ENCODE data around the gene RALA. TPM values are rescaled to one million over a fixed set of nuclear protein-coding genes. Genes with fewer than 3 reads are reported as not detected.
A peak's percentile ranks its signal among the peaks of the same experiment; 100 is the strongest.

Gene RALA
- total RNA-seq, 4 donors from 2014 or later, result 9.2 to 11.6 (median 10.7) TPM

- in situ Hi-C loops (cut with MboI; ENCODE audit: low sequenced_read_pairs in 4 of 4), result loop anchor here in 1 of 4 donors (5.0 kb wide), 1 partner anchor 98 kb away; no protein-coding TSS in a partner anchor
- no peak overlapping the region for H3K27ac ChIP-seq
- no peaks in the 10 kb centered on the region for H3K27me3 ChIP-seq
Measured at GRCh38 chr7:39633563-39634477, 10.4 kb downstream of the RALA start.

GRCh38 chr7:39634478-39634805 is 11.1 kb downstream of the RALA start:
- intact Hi-C loops (cut with DNase I; ENCODE audit: low total_unique reads) (no loop called here), in situ Hi-C loops (cut with MboI; ENCODE audit: low sequenced_read_pairs in 4 of 4) (loop anchor here in 1 of 4 donors (5.0 kb wide), 1 partner anchor 98 kb away; no protein-coding TSS in a partner anchor)
- H3K4me1 ChIP-seq, result peaks cover 30 to 32% of the 10 kb centered on the region in 2 donors
- no peak overlapping the region for H3K4me3 ChIP-seq
- H3K27me3 ChIP-seq, result no peaks in the 10 kb centered on the region
- H3K9me3 ChIP-seq, result no peaks in the 10 kb centered on the region
- TF ChIP-seq POLR2A (IDR thresholded peaks at IDR 0.05) (no peak), CTCF (IDR thresholded peaks at IDR 0.05 in 4 of 5, conservative IDR thresholded peaks at IDR 0.05 in 1 of 5) (no peak)
- H3K36me3 ChIP-seq, result no peaks in the 10 kb centered on the region
- ATAC-seq (no peak), DNase-seq (no peak)
- no peak overlapping the region for H3K27ac ChIP-seq

More at GRCh38 chr7:39633563-39634477, 10.4 kb downstream of the RALA start:
- TF ChIP-seq CTCF (IDR thresholded peaks at IDR 0.05 in 4 of 5, conservative IDR thresholded peaks at IDR 0.05 in 1 of 5) (no peak), POLR2A (IDR thresholded peaks at IDR 0.05) (no peak)
- intact Hi-C loops (cut with DNase I; ENCODE audit: low total_unique reads), result no loop called here
- no peaks in the 10 kb centered on the region for H3K36me3 ChIP-seq
- no peak overlapping the region for H3K4me3 ChIP-seq
- DNase-seq, result no peak
- H3K9me3 ChIP-seq, result no peaks in the 10 kb centered on the region
- H3K4me1 ChIP-seq, result peaks cover 30 to 32% of the 10 kb centered on the region in 2 donors
- peak; percentile 62 to 72 for ATAC-seq

DNA sequence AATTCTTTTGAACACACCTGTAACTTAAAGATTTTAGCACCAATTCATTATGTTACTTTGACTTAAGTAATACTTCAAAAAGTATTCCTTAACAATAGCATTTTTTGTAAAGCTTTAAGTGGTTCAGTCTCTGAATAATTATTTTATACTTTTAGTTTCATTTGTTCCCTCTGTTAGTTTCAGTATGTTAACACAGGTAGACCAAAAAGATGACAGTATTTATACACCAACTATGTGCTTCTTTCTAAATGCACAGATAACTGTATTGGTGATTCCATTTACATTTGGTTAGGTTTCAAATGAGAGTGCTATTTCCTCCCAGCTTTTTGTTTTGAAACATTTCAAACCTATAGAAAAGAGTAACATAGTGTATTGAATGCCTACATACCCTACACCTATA is 14.0 kb downstream of the RALA start:
- TF ChIP-seq POLR2A (IDR thresholded peaks at IDR 0.05), result no peak
- TF ChIP-seq CTCF (IDR thresholded peaks at IDR 0.05 in 4 of 5, conservative IDR thresholded peaks at IDR 0.05 in 1 of 5), result no peak
- intact Hi-C loops (cut with DNase I; ENCODE audit: low total_unique reads), result no loop called here
- Histone ChIP-seq H3K27me3 (no peaks in the 10 kb centered on the region), H3K9me3 (no peaks in the 10 kb centered on the region), H3K36me3 (no peaks in the 10 kb centered on the region), H3K27ac (no peak overlapping the region), H3K4me3 (no peak overlapping the region), H3K4me1 (peaks cover 27% of the 10 kb centered on the region in 2 donors)
- DNase-seq (no peak), ATAC-seq (no peak)
- in situ Hi-C loops (cut with MboI; ENCODE audit: low sequenced_read_pairs in 4 of 4), result no loop called here

- ATAC-seq, result no peak
- DNase-seq, result no peak
- TF ChIP-seq CTCF (IDR thresholded peaks at IDR 0.05 in 4 of 5, conservative IDR thresholded peaks at IDR 0.05 in 1 of 5), result no peak
- TF ChIP-seq POLR2A (IDR thresholded peaks at IDR 0.05), result no peak
- no peaks in the 10 kb centered on the region for H3K27me3 ChIP-seq
- intact Hi-C loops (cut with DNase I; ENCODE audit: low total_unique reads), result no loop called here
- no peaks in the 10 kb centered on the region for H3K36me3 ChIP-seq
- in situ Hi-C loops (cut with MboI; ENCODE audit: low sequenced_read_pairs in 4 of 4), result no loop called here
- H3K4me3 ChIP-seq, result no peak overlapping the region
- H3K4me1 ChIP-seq, result peaks cover 21% of the 10 kb centered on the region in 2 donors
- no peaks in the 10 kb centered on the region for H3K9me3 ChIP-seq
- H3K27ac ChIP-seq, result no peak overlapping the region
Measured at GRCh38 chr7:39637963-39638485, 14.7 kb downstream of the RALA start.
